GM19193 (cell line): ENCODE data around the gene CACNA1G.

Experiments
- POLR2A ChIP-seq: IDR thresholded peaks from 4 replicates; pipeline ENCODE4 v1.6.1; 2011; ENCODE audit not compliant: insufficient read depth, insufficient read length; ENCODE audit errors: extremely low read depth

CACNA1G gene

DNA sequence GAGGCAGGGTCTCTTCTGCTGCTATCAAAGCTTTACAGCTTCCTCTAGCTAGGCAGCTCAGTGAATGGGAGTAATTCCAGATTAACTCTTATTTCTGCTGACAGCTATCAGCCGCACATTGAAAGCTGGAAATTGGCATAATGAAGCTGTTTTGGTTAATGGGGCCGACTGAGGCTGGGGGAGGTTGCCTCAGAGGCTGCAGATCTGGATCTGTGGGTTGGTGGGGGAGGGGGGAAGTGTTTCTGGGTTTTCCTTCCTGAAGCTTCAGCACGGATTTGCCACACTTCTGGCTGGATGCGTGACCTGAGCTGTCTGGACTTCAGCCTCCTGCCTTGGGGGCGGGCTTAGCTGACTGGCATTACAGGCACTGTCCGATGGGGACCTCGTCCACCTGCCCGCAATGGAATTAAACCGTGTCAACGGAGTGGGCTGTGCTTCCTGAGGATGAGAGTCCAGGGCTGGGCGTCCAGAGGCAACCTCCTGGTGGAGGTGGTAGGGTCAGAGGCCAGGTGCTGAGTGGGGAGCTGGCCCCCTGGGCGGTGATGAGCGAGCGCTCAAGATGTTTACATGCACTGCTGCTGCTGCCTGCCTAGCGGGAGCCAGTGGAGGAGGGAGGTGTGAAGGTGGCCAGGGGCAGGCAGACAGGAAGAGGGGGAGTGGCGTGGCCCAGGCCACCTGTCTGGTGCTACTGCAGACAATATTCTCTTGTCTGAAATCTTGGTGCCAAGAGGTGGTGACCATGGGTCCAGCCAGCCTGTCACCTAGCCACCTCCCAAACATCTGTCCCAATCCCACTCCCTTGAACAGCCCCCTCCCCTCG is 67.5 kb downstream of the CACNA1G start:
- TF ChIP-seq POLR2A, result no peak

DNA sequence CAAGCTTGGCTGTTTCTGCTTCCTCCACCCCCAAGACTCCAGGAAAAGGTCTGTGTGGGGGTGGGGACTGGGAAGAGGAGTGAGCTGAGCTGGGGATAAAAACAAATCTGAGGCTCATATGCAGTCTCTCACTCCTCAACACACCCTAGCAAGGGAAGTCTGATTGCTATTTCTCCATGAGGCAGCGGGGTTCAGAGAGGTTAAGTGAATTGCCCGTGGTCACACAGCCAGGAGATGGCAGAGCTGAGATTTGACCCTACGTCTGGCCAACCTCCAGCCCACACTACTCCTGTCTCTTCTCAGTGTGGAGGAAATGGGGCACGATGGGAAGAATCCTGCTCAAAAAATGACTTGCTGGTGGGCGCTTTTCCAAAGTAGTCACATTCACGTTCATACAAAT is 69.4 kb downstream of the CACNA1G start:
- no peak for TF ChIP-seq POLR2A

DNA sequence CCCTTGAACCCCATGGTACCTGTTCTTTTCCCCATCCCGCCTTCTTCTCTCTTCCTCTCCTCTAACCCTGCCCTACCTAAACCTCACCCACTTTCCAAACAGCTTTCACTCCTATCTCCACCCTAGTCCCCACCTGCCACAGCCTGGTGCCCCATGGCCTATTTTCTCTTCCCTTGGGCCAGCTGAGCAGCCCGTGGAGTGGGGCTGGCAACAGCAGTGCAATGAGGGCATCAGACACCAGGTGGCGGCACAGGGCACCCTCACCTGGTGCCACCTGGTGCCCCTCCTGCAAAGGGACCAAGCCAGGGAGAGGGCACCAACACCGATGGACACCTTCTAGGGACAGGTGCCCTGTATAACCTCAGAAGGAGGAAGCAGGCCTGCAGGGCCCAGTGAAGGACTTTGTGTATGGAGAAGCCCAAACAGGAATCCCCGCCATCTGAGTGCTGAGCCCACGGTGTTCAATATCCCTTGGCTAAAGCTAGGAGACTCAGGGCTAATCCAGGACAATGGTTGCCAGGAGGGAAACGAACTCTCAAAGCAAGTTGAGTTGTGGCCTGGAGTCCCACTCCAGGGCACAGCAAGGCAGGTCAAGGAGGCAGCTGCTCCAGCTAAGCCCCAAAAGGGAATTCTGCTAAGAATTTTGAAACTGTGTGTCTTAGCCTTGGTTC is 70.1 kb downstream of the CACNA1G start:
- TF ChIP-seq POLR2A, result no peak

DNA sequence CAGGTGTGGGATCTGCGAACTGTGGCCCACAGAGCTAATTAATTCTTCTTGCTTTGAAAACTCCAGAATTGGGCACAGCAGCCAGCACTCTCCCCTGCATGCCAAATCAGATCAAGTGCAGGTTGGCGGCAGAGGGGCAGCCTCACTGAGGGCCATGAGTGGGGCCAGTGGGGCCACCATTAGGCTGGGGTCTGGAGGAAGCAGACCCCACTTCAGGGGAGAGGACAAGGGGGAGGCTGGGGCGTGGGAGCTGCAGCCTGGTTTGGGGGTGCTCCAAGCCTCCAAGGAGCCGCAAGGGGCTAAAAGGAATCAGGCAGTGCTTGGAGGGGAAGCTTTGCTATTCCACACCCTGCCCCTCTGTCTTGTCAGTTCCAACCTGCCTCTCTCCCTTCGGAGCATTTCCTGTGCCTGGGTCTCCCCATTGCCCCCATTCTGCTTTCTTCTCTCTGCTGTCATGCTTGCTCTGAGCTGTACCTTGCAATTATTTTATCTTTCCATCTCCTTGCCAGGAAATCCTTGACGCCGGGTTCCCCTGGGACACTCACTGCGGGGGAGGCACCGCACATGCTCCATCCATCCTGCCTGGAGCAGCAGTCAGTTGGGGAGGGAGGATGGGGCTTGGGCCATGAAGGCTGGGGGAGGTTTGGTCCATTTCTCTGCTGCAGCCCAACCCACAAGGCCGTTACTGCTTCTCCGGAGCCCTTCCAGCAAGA is 70.8 kb downstream of the CACNA1G start:
- no peak for TF ChIP-seq POLR2A

DNA sequence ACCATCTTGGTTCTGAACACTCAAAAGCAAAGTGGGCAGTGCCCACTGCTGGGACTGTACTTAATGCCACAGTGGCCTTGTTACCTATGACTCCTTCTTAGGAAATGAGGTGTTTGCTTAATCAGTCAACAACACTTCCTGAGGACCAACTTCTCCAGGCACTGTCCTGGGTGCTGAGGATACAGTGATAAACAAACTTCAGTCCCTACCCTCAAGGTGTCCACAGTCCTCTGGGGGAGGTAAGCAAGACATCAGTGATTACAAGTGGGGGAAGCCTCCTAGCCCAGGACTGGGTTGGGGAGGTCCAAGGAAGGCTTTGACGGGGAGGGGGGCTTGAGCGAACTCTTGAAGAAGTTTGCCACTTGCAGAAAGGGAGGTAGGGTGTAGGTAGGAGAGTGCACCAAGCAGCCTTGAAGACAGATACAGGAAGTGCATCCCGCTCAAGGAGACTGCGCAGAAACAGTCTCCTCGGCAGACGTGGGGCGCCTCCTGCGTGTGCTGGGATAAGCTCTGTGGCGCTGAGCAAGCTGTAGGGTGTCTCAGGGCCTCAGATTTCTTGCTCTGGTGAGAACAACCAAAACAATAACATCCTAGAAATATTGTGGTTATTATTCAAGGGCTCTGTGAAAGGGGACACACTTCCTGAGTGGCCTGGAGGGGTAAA is 71.5 kb downstream of the CACNA1G start:
- TF ChIP-seq POLR2A, result no peak

DNA sequence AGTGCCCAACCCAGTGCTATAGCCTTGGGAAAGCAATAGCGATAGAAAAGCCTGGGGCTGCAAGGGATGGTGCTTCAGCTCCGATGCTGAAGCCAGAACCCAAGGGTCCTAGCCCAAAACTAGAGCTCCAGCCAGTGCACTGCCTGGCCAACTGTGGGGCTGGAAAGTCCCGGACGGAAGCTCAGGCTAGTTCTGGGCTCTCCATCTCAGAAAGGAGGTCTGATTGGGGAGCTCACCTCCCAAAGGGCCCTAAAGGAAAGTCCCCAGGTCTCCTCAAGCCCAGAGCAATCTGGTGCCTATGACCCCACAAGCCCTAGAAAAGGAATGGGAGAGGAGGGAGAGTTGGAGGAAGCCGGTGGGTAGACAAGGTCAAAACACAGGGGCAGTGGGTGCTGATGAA is 72.1 kb downstream of the CACNA1G start:
- TF ChIP-seq POLR2A, result no peak

DNA sequence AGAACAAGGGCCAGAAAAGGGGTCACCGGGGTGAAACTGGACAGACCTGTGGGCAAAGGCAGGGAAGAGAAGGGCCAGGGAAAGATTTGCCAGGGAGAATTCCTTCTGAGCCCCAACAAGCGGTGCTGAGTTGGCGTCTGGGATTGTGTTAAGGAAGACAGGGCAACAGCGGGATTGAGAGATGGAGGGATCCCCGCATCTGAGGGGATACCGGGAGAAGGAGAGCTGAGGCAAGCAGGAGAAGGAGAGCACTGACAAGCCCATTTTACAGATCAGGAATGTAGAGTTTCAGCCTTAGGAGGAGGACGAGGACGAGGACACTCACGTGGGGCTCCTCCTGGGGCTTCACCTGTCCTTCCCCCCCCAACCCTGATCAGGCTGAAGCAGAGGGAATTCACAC is 73.2 kb downstream of the CACNA1G start:
- TF ChIP-seq POLR2A, result no peak

DNA sequence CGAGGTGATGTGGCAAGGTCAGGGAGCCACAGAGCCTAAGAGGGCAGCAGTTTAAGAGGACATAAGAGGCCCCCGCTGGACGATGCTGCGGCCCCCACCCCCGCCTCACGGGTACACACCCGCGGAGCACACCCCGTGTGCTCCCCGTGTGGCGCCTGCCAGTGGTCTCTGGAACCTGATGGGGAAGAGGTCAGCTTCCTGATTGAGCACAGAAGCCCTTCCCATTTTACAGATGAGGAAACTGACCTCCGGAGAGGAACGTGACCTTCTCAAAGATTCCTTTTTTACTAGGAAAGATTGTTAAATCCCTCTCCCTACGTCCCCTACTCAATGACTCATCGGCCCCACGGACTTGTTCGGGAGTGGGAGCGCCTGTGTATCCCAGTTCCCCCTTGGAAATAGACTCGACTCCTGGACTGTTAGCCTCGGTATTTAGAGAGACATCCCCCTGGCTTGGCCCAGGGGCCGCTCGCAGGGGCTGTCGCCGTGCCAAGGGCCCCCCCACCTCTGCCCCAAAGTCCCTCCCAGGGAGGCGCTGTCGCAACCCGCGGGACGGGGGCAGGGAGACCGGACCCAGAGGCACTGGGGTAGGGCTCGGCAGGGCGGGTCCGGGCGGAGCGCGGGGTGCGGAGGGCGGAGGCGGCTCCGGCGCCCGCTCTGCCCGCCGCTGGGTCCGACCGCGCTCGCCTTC is 73.9 kb downstream of the CACNA1G start, which contains the start of gene ABCC3:
TSS of gene ABCC3 (plus strand) at position 658 of the 691 bp plus-strand sequence. CDS start 56 bp downstream, outside the sequence.
- no peak for TF ChIP-seq POLR2A

DNA sequence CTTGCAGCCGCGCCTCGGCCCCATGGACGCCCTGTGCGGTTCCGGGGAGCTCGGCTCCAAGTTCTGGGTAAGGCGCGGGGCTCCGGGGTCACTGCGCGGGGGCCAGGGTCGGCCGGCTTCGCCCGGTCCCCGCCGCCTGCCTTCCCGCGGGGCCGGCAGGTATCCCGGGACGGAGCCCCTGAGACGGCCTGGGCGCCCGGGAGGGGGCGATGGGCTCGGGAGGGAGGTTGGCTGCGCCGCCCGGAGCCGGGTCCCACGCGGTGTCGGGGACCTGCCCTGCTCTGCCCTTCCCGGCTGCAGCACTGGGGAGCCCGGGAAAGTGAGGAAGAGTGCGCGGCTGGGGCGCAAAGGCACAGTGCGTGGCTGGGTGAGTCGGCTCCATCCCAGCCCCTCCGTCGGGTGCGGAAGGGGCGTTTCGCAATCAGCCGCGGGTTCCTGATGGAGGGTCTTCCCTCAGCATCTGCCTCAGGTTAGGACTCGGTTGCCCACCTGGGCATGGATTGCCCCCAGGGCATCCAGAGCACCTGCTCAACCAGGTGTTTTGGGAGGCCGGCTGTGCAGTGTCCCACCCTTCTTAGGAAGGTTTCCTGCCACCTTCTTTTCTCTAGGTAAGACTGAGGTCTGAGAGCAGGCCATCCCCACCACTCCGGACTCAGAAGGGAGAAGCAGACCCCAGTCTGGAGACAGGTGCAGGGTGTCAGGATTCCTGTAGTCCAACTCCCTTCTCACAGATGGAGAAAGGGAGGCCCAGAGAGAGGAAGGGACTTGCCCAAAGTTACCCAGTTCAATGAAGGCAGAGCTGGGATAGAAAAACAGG is 74.6 kb downstream of the CACNA1G start:
- TF ChIP-seq POLR2A, result no peak

DNA sequence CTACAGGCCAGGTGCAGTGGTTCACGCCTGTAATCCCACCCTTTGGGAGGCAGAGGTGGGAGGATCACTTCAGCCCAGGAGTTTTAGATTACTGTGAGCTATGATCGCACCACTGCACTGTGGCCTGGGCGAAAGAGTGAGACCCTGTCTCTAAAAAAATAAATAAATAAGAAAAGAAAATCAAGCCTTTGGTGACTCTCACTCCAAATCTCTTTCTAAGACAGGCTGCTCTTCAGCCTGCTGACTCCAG is 75.1 kb downstream of the CACNA1G start:
- no peak for TF ChIP-seq POLR2A

DNA sequence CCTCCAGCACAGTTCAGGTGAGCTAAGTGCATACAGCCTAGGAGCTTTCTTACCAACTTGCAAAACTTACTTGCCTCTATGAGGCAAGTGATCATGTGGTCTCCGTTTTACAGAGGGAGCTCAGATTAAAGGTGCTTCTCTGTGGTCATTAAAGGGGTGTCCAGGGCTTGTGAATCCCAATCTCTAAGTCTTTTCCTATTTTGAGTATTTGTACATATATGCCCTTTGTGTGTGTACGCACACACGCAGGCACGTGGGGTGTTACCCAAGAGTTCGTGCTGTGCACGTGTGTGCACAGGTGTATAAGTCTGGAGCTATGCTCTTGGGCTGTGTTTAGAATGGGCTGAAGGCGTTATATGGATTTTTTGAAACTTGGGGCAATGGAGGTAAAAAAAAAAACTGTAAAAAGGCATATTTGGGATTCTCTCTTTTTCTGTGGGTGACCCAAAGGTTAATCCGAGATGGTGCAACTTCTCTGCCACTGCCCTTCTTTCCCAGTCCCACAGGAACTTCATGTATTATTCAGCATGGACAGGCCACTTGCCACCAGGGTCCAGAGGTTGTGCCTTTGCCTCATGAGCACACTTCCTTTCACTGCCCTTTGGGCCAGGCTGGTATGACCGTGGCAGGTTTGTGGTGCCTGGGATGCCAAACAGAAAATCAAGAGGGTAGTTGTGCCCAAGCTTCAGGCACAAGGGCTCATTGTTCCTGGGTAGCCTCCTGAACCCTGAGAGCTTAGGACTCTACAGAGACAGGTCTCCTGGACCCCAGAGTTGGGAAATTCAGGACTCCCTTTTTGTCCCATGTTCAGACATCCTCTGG is 75.7 kb downstream of the CACNA1G start:
- TF ChIP-seq POLR2A, result no peak

DNA sequence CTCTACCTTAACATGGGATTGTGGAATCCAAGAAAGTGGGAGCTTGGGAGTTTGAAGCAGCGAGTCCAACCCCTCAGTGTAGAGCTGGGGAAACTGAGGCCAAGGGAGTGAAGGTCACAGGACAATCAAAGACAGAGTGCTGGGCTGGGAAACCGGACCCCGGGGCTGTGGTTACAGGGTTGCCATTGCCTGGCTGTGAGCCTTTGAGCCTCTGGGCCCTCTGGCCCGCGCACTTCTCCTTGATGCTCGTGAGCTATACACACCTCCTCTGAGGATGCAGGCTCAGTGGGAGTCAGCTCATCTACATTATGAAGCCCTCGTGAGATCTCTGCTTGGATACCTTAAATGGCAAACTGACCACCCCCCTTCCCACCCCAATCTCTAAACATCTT is 76.3 kb downstream of the CACNA1G start:
- TF ChIP-seq POLR2A, result no peak
